IPS-18c (cell line): ENCODE results near the gene BATF3.
"Not testable (repeated sequence)": the region's sequence is repeated elsewhere in the genome, so short reads cannot be mapped to it uniquely, and the experiment has no call there.

Experiments
- H3K4me3 ChIP-seq: 2 replicates; pipeline ENCODE4 v1.7.0; 2013; ENCODE audit warnings: low read depth, mild to moderate bottlenecking, low read length, moderate library complexity; ENCODE audit not compliant: insufficient read depth
- H3K9me3 ChIP-seq: one replicate; pipeline ENCODE4 v1.6.1; 2013; ENCODE audit warnings: mild to moderate bottlenecking, low read length, moderate library complexity; ENCODE audit not compliant: control insufficient read depth, insufficient read depth

BATF3 gene

GRCh38 chr1:212713465-212714136, 14.0 kb upstream of the BATF3 start:
- H3K9me3 ChIP-seq: no peaks in the 10 kb centered on the region
- H3K4me3 ChIP-seq: no peak overlapping the region

DNA sequence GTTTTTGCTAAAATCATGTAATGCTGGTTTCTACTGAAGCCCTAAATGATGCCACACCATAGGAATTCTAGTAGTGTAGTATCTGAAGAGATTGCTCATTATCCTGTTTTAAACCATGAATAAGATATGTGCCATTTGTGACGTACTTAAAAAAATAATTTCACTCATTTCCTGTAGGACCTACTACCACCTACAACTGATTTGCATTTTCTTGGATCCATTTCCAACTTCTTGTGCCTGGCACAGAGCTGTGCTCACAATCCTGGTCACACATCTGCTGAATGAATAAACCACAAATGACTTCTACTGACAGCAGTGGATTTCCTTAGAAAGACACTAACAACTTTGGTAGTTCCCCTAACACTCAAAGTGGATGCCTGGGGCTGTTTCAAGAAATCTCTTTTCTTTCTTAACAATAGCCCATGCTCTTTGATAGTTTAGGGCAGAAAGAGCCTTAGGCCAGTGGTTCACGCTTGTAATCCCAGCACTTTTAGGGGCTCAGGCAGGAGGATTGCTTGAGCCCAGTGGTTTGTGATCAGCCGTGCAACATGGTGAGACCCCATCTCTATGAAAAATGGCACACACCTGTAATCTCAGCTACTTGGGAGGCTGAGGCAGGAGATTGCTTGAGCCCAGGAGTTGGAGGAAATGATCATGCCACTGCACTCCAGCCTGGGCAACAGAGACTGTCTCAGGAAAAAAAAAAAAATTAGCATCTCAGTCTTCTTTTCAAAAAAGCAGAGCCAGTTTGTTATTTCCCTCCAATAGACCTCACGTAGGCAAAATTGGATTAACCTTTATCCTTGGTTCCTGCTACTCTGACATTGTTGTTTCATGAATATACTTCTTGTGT, 13.0 kb upstream of the BATF3 start:
- Histone ChIP-seq H3K4me3 (no peak overlapping the region; the same call in 1 of the 2 replicates), H3K9me3 (no peaks in the 10 kb centered on the region)

- H3K4me3 ChIP-seq, H3K9me3 ChIP-seq: not testable (repeated sequence)
These were observed 12.3 kb upstream of the BATF3 start for GRCh38 chr1:212711974-212712373.

DNA sequence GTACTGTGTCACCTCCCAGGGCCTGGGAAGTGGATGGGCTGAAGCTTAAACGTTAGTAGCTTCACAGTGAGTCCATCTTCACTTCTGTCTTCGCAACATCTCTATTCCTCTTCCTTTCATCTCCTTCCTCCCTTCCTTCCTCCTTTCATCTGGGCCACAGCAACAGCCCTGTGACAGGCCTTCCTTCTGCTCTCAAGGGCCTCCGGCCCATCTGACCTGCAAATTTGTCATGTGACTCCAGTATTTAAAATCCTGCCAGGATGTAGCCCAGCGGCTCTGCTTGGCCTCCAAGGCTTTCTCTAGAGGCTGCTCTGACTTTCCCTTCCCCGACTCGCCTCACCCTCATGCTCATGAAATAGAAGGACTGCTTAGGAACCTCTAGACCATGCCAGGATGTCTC, 10.9 kb upstream of the BATF3 start:
- no peaks in the 10 kb centered on the region for H3K9me3 ChIP-seq
- H3K4me3 ChIP-seq: no peak overlapping the region

GRCh38 chr1:212703991-212704564, 4.4 kb upstream of the BATF3 start:
- H3K4me3 ChIP-seq: no peak overlapping the region
- peaks cover under 1% of the 10 kb centered on the region for H3K9me3 ChIP-seq

- H3K9me3 ChIP-seq: peaks cover 2% of the 10 kb centered on the region
- H3K4me3 ChIP-seq: no peak overlapping the region
These were observed 3.0 kb upstream of the BATF3 start for GRCh38 chr1:212702672-212703071.

DNA sequence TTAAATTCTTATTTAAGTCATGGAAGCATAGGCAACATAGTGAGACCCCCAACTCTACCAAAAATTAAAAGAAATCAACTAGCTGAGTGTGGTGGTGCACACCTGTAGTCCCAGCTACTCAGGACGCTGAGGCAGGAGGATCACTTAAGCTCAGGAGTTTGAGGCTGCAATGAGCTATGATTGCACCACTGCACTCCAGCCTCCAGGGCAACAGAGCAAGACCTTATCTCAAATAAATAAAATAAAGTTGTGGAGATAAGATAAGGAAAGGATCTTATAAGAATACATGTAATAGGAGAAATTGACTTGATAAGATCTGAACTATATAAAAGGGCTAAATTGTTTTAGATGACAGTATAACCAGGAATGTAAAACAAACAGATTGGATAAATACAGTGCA, 2.3 kb upstream of the BATF3 start:
- no peak overlapping the region for H3K4me3 ChIP-seq
- peaks cover 2% of the 10 kb centered on the region for H3K9me3 ChIP-seq

GRCh38 chr1:212700892-212701819, 1.5 kb upstream of the BATF3 start:
- H3K9me3 ChIP-seq: peaks cover 2% of the 10 kb centered on the region
- H3K4me3 ChIP-seq: peak overlapping the region; percentile 47; the same call in 1 of the 2 replicates

DNA sequence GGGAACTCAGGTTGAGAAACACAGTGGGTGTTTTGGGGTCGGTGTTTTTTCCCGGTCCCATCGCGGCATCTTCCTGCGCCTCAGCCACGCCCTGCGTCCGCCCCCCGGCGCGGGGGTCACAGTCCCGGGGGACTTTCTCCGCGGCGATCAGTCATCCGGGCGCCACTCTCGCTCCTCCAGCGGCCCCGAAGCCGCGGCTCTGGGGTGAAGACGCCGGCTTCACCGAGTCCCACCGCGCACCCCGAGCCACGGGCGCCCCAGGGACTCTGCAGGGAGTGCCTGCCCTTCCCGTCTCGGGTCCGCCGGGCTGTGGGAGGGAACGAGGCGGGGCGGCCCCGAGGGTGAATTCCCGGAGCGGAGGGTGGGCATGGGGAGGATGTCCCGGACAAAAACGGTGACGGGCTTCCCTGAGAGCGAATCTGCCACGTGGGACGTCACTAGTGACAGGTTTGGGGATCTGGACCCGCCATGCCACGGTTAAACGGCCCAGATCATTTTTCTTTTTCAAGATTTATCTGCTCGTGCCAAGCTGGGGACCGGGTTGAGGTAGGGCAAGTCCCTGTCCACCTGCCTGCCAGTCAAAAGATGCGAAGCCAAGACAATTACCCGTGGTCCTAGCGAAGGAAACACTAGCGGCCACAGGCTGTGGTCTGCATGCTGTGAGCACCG, 717 bp upstream of the BATF3 start:
- H3K4me3 ChIP-seq: peak overlapping the region; percentile 47
- peaks cover 2% of the 10 kb centered on the region for H3K9me3 ChIP-seq

GRCh38 chr1:212699104-212699624, 476 bp downstream of the BATF3 start:
- H3K4me3 ChIP-seq: peak overlapping the region; percentile 47
- peaks cover 2% of the 10 kb centered on the region for H3K9me3 ChIP-seq

GRCh38 chr1:212698467-212699103, 1.1 kb downstream of the BATF3 start:
- Histone ChIP-seq H3K4me3 (peak overlapping the region; percentile 47; the same call in 1 of the 2 replicates), H3K9me3 (peaks cover 2% of the 10 kb centered on the region)

GRCh38 chr1:212696721-212697331, 2.8 kb downstream of the BATF3 start:
- Histone ChIP-seq H3K4me3 (no peak overlapping the region), H3K9me3 (peaks cover 2% of the 10 kb centered on the region)

DNA sequence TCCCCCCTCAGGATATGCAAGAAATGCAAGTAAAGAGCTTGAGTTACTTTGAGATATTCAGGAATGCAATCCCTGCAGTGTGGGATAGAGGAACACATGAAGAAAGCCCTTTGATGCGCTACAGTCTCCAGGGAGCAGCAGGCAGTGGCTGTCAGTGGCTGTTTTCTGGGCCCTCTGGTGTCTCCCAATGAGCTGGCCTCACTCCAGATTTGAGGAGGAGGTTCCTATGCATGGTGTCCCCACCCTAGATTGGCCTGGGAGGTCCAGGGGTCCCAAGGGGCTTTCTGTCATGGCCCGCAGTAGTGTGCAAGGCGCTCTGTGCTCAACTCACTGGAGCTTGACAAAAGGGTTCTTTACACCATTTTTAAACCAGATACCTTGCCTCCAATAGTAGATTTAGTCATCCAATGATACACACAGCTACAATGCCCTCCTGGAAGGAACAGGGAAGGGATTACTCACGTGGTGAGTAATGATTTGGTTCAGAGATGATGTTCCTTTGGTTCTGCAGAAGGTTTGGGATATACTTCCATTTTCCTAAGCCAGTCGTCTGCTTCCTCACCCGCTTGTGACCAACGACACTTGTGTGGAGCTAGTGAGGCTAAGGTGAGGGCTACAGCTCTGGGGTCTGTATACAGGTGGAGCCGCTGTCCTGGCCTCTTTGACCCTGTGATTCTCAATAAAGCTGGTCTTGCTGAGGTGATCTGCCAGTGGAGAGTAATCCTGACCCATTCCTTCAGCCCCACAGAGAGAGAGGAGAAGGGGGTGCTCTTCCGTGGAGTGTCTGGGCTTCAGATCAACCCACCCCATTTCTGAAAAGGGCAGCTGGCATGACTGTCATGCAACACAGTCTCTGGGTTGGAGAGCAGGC, 6.6 kb downstream of the BATF3 start:
- Histone ChIP-seq H3K9me3 (no peaks in the 10 kb centered on the region), H3K4me3 (no peak overlapping the region)

- Histone ChIP-seq H3K9me3 (no peaks in the 10 kb centered on the region), H3K4me3 (no peak overlapping the region)
These were observed 8.0 kb downstream of the BATF3 start for GRCh38 chr1:212691561-212692071.
